K562 (cell line): Measurements from ENCODE around the gene SMAP2. TPM values are rescaled to one million over a fixed set of nuclear protein-coding genes. Genes with fewer than 3 reads are reported as not detected.
A peak's percentile ranks its signal among the peaks of the same experiment; 100 is the strongest.

Experiments used
- ATAC-seq: fragments of 200-7000 bp; cut with Tn5 transposase; 3 replicates; pipeline ENCODE4 v1.9.1; 2020; ENCODE audit warnings: moderate library complexity
- BruUV-seq: library from RNA; stranded (reverse); fragments of 400-500 nt; replicated peaks from 2 replicates; lab custom pipeline; 2021; lab: Mats Ljungman, UMichigan
- CTCF ChIA-PET: fragments of 300-600 bp; formaldehyde crosslinking; extraction: SDS; loops from one replicate; lab custom pipeline; 2021; ENCODE audit warnings: low intra/inter-chr PET ratio; lab: Yijun Ruan, JAX
- POLR2A ChIA-PET: fragments of 300-600, 350-650 bp; sonication (Branson Sonifier 250); formaldehyde crosslinking; extraction: SDS; loops from one replicate; lab custom pipeline; 2021; ENCODE audit warnings: antibody characterized with exemption, inconsistent platforms; lab: Yijun Ruan, JAX
- DNase-seq, 4 experiments: peaks; one replicate each; pipeline versions ENCODE4 v3.0.0 to v3.0.0-alpha.2; 2011 to 2018; ENCODE audit warnings: low spot score in 3 of 4, mixed read lengths in 3 of 4; ENCODE audit errors: extremely low read depth in 1 of 4
- FAIRE-seq: peaks from 2 replicates; lab custom pipeline; 2011; peaks lifted over from hg19 to GRCh38; lab: Jason Lieb, UNC
- H2AFZ ChIP-seq: 2 replicates; pipeline ENCODE4 v1.6.0; 2011; ENCODE audit warnings: low read depth, low read length, control low read depth, inconsistent platforms
- H3K27ac ChIP-seq: fragments of 200-600 bp; 3 replicates; pipeline ENCODE4 v1.8.0; 2011; ENCODE audit warnings: low read depth, mild to moderate bottlenecking, control low read depth, inconsistent platforms, low read length, moderate library complexity, mixed read lengths; ENCODE audit errors: extremely low read depth
- H3K27me3 ChIP-seq, 2 experiments: fragments of 300-600 bp in 1 of 2; 2 replicates in 1 of 2; 3 replicates in 1 of 2; pipeline versions ENCODE4 v1.6.0 to v1.8.0; 2011; ENCODE audit warnings: inconsistent platforms in 2 of 2, low read length in 2 of 2, mild to moderate bottlenecking in 1 of 2, mixed read lengths in 1 of 2, moderate library complexity in 1 of 2; ENCODE audit not compliant: control insufficient read depth in 2 of 2, insufficient read depth in 2 of 2
- H3K36me3 ChIP-seq: fragments of 300-600 bp; 3 replicates; pipeline ENCODE4 v1.8.0; 2011; ENCODE audit warnings: mild to moderate bottlenecking, low read length, inconsistent platforms; ENCODE audit not compliant: control insufficient read depth, insufficient read depth
- H3K4me1 ChIP-seq, 2 experiments: fragments of 200-600 bp in 1 of 2; replicated peaks in 1 of 2; 2 replicates in 1 of 2; 3 replicates in 1 of 2; pipeline versions ENCODE4 v1.5.1 to v1.8.0; 2011; ENCODE audit warnings: inconsistent platforms in 2 of 2, low read length in 2 of 2, mild to moderate bottlenecking in 1 of 2, mixed read lengths in 1 of 2, moderate library complexity in 1 of 2; ENCODE audit not compliant: control insufficient read depth in 2 of 2, insufficient read depth in 2 of 2
- H3K4me2 ChIP-seq: 2 replicates; pipeline ENCODE4 v1.6.1; 2011; ENCODE audit warnings: low read length, control low read depth, inconsistent platforms, mixed read lengths; ENCODE audit not compliant: insufficient read depth
- H3K4me3 ChIP-seq: fragments of 200-600 bp; sonication (generic), shearing (Covaris generic); 2 replicates; pipeline ENCODE4 v1.5.1; 2016; ENCODE audit warnings: control low read depth, inconsistent platforms
- H3K79me2 ChIP-seq: fragments of 200-600 bp; 3 replicates; pipeline ENCODE4 v1.8.0; 2011; ENCODE audit warnings: low read length, inconsistent platforms; ENCODE audit not compliant: control insufficient read depth, insufficient read depth
- H3K9ac ChIP-seq, 2 experiments: 2 replicates each; pipeline versions ENCODE4 v1.6.0 to v1.6.1; 2011; ENCODE audit warnings: low read depth in 2 of 2, low read length in 2 of 2, control low read depth in 1 of 2, inconsistent platforms in 1 of 2, mild to moderate bottlenecking in 1 of 2, mixed read lengths in 1 of 2; ENCODE audit not compliant: insufficient read depth in 1 of 2
- H3K9me1 ChIP-seq: one replicate; pipeline ENCODE4 v1.6.0; 2011; ENCODE audit warnings: inconsistent platforms, mild to moderate bottlenecking, low read length, moderate library complexity; ENCODE audit not compliant: control insufficient read depth, insufficient read depth
- H3K9me3 ChIP-seq: replicated peaks from 2 replicates; pipeline ENCODE4 v1.5.1; 2011; ENCODE audit warnings: low read depth, low read length, inconsistent platforms; ENCODE audit not compliant: control insufficient read depth, insufficient read depth
- H4K20me1 ChIP-seq: replicated peaks from 2 replicates; pipeline ENCODE4 v1.6.1; 2011; ENCODE audit warnings: low read length, inconsistent platforms, mixed read lengths; ENCODE audit not compliant: control insufficient read depth, insufficient read depth
- ATF3 ChIP-seq, 2 experiments: fragments of 450-650 bp in 1 of 2; sonication (generic) in 1 of 2; formaldehyde crosslinking in 1 of 2; IDR thresholded peaks in 1 of 2; conservative IDR thresholded peaks in 1 of 2; 2 replicates each; pipeline versions ENCODE4 v1.6.1 to v1.8.1; 2016 to 2023; ENCODE audit warnings: mild to moderate bottlenecking in 2 of 2, moderate library complexity in 2 of 2, inconsistent platforms in 1 of 2, missing genetic modification reagents in 1 of 2
- ATF7 ChIP-seq: fragments of 450-650 bp; IDR thresholded peaks from 2 replicates; pipeline ENCODE4 v1.7.1; 2014; ENCODE audit warnings: mild to moderate bottlenecking, moderate library complexity
- CREM ChIP-seq: IDR thresholded peaks from 2 replicates; pipeline ENCODE4 v1.6.1; 2014; ENCODE audit warnings: antibody characterized with exemption, low read depth
- JUND ChIP-seq, 2 experiments: IDR thresholded peaks; 2 replicates in 1 of 2; 3 replicates in 1 of 2; pipeline ENCODE4 v1.6.1; 2011; ENCODE audit warnings: borderline replicate concordance in 2 of 2, low read depth in 2 of 2, low read length in 2 of 2, improper control_type of control experiment in 1 of 2, missing biosample characterization in 1 of 2, missing genetic modification characterization in 1 of 2, missing genetic modification reagents in 1 of 2
- MEIS2 ChIP-seq: fragments of 450-650 bp; IDR thresholded peaks from 2 replicates; pipeline ENCODE4 v1.6.1; 2014; ENCODE audit warnings: mild to moderate bottlenecking; ENCODE audit not compliant: partially characterized antibody
- SPI1 ChIP-seq: IDR thresholded peaks from 2 replicates; pipeline ENCODE4 v1.6.1; 2011; ENCODE audit warnings: low read depth, low read length, control low read depth, borderline replicate concordance
- ZNF133 ChIP-seq: fragments of 250-450 bp; sonication (Bioruptor Pico); IDR thresholded peaks from 2 replicates; pipeline ENCODE4 v1.4.0; 2020; ENCODE audit warnings: mild to moderate bottlenecking
- WGBS: fragments of 100-300 bp; shearing (Covaris generic); methylation state at CpG from one replicate; pipeline ENCODE4 v1.1.6; 2016; ENCODE audit warnings: low coverage, mixed read lengths; ENCODE audit not compliant: insufficient coverage; ENCODE audit errors: missing lambda C conversion rate; 5-methylcytosine and 5-hydroxymethylcytosine counted together
- in situ Hi-C: fragments of 300-500 bp; cut with MboI; formaldehyde crosslinking; loops from 4 replicates; pipeline ENCODE4 v1.15.0; 2018; ENCODE audit warnings: inconsistent platforms, mixed read lengths
- intact Hi-C: fragments of 100-400 bp; cut with micrococcal nuclease; formaldehyde crosslinking; loops from 2 replicates; pipeline ENCODE4 v1.14.2; 2022
- polyA plus RNA-seq, 8 experiments: library from polyadenylated mRNA; depleted of rRNA in 4 of 8; stranded (reverse) in 5 of 8; unstranded in 3 of 8; fragments of >200 nt; fragmentation: Nextera tagmentation in 2 of 8; fragmentation: Illumina TruSeq in 1 of 8; extraction: Ambion mirVana in 2 of 8; extraction: Trizol in 1 of 8; gene quantifications; 2 replicates each; pipeline versions ENCODE4 v1.2.1 to v1.2.3, GENCODE V29; 2011 to 2014; ENCODE audit warnings: inconsistent platforms in 1 of 8, missing spikeins in 1 of 8
- total RNA-seq, 7 experiments: library from RNA; depleted of rRNA in 6 of 7; stranded (reverse); fragments of >200 nt in 6 of 7; fragmentation: Illumina TruSeq in 2 of 7; extraction: Trizol in 2 of 7; gene quantifications; 2 replicates each; pipeline versions ENCODE4 v1.2.1 to v1.2.3, GENCODE V29; 2011 to 2021; ENCODE audit warnings: low replicate concordance in 1 of 7
- TF ChIP-seq, protein P1 (sequence below): fragments of 450-650 bp; IDR thresholded peaks from 2 replicates; pipeline ENCODE4 v1.6.1; 2016; ENCODE audit warnings: low read depth
- TF ChIP-seq, protein P2 (sequence below): fragments of 450-650 bp; conservative IDR thresholded peaks from 2 replicates; pipeline ENCODE4 v1.6.1; 2016; ENCODE audit warnings: missing genetic modification characterization, low read depth, mild to moderate bottlenecking, missing compliant biosample characterization, moderate library complexity

SMAP2 gene
- total and polyA plus RNA-seq, 9 of the 15 experiments (the other 6 are each of a cell fraction or from before 2014, with no cell fraction given) = 38.7 to 212 (median 94.1) TPM

DNA sequence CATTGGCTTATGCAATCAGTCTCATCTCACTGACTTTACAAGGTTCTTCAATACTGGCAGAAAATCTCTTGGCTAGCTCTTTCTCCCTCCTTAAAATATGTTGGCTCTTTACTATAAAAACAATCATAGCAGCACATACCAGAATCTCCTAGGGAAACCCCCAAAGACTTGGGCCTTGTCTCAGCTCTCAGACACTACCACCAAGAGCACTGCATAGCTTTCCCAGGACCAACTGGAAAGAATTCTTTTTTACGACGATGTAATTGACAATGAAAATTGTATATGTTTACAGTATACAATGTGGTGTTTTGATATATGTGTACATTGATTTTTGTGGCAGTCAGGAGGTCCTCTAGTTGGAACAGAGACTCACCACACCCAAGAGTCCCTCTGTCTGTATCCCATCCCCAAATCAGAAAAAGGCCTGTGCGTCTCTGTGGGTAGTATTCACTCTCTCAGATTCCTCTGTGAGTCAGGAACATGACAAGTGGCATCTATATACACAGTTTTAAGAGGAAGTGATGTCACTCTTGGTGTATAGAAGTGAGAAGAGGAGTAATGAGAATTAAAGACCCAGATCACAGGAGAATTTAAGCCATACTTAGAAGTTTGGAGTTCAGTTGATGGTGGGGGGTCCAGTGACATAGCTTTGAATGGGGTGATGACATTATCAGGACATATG is 21.1 kb downstream of the SMAP2 start:
- TF ChIP-seq MEIS2 = peak; percentile 27
- no peak for TF ChIP-seq ZNF133 (CRISPR knock-in tag)
- TF ChIP-seq ATF7 = peak; percentile 63; the same call in 1 of the 2 replicates
- peak; percentile 71 for TF ChIP-seq ATF3 (IDR thresholded peaks at IDR 0.05)
- TF ChIP-seq ATF3 (CRISPR knock-in tag; conservative IDR thresholded peaks at IDR 0.05) = no peak
- peak; percentile 37; the same call in 1 of the 2 replicates for TF ChIP-seq SPI1
- peak; percentile 59; the same call in 1 of the 2 replicates for TF ChIP-seq CREM
- TF ChIP-seq, protein P1, sequence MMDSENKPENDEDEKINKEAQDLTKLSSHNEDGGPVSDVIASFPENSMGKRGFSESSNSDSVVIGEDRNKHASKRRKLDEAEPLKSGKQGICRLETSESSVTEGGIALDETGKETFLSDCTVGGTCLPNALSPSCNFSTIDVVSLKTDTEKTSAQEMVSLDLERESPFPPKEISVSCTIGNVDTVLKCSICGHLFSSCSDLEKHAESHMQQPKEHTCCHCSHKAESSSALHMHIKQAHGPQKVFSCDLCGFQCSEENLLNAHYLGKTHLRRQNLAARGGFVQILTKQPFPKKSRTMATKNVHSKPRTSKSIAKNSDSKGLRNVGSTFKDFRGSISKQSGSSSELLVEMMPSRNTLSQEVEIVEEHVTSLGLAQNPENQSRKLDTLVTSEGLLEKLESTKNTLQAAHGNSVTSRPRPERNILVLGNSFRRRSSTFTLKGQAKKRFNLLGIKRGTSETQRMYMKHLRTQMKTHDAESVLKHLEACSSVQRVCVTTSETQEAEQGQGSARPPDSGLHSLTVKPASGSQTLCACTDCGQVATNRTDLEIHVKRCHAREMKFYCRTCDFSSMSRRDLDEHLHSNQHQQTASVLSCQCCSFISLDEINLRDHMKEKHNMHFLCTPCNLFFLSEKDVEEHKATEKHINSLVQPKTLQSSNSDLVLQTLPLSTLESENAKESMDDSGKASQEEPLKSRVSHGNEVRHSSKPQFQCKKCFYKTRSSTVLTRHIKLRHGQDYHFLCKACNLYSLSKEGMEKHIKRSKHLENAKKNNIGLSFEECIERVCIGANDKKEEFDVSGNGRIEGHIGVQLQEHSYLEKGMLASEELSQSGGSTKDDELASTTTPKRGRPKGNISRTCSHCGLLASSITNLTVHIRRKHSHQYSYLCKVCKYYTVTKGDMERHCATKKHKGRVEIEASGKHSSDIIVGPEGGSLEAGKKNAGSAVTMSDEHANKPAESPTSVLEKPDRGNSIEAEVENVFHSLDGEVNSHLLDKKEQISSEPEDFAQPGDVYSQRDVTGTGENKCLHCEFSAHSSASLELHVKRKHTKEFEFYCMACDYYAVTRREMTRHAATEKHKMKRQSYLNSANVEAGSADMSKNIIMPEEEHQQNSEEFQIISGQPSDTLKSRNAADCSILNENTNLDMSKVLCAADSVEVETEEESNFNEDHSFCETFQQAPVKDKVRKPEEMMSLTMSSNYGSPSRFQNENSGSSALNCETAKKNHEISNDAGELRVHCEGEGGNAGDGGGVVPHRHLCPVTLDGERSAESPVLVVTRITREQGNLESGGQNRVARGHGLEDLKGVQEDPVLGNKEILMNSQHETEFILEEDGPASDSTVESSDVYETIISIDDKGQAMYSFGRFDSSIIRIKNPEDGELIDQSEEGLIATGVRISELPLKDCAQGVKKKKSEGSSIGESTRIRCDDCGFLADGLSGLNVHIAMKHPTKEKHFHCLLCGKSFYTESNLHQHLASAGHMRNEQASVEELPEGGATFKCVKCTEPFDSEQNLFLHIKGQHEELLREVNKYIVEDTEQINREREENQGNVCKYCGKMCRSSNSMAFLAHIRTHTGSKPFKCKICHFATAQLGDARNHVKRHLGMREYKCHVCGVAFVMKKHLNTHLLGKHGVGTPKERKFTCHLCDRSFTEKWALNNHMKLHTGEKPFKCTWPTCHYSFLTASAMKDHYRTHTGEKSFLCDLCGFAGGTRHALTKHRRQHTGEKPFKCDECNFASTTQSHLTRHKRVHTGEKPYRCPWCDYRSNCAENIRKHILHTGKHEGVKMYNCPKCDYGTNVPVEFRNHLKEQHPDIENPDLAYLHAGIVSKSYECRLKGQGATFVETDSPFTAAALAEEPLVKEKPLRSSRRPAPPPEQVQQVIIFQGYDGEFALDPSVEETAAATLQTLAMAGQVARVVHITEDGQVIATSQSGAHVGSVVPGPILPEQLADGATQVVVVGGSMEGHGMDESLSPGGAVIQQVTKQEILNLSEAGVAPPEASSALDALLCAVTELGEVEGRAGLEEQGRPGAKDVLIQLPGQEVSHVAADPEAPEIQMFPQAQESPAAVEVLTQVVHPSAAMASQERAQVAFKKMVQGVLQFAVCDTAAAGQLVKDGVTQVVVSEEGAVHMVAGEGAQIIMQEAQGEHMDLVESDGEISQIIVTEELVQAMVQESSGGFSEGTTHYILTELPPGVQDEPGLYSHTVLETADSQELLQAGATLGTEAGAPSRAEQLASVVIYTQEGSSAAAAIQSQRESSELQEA = no peak
- TF ChIP-seq, protein P2, sequence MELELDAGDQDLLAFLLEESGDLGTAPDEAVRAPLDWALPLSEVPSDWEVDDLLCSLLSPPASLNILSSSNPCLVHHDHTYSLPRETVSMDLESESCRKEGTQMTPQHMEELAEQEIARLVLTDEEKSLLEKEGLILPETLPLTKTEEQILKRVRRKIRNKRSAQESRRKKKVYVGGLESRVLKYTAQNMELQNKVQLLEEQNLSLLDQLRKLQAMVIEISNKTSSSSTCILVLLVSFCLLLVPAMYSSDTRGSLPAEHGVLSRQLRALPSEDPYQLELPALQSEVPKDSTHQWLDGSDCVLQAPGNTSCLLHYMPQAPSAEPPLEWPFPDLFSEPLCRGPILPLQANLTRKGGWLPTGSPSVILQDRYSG = no peak
- TF ChIP-seq JUND (IDR thresholded peaks at IDR 0.05; ENCODE audit: borderline replicate concordance, low read depth, low read length) = no peak
- 0 out of 3 replicates have a peak, but pooled peaks have one; percentile 27 for TF ChIP-seq JUND (tag; IDR thresholded peaks at IDR 0.05; ENCODE audit: borderline replicate concordance, low read depth, low read length)
- 56% methylated on average over 3 of the region's 3 CpGs for WGBS
- peaks cover 99% of the 10 kb centered on the region for H3K79me2 ChIP-seq
- no peaks in the 10 kb centered on the region for H3K9me3 ChIP-seq
- no peak overlapping the region for H3K9ac ChIP-seq
- H2AFZ ChIP-seq = no peak overlapping the region
- H3K4me3 ChIP-seq = no peak overlapping the region
- intact Hi-C loops (no loop called here), in situ Hi-C loops (no loop called here)
- BruUV-seq = no TSS peak
- ChIA-PET CTCF (no interaction called here), POLR2A (interaction anchor here (1.1 to 6.0 kb wide), 4 partner anchors 10 to 27 kb away, joined by 3 to 28 read pairs (median 4); no protein-coding TSS in a partner anchor)
- no peaks in the 10 kb centered on the region for H3K27me3 ChIP-seq
- H3K9me1 ChIP-seq = no peaks in the 10 kb centered on the region
- peak overlapping the region; percentile 33; the same call in 1 of the 3 replicates for H3K27ac ChIP-seq
- FAIRE-seq = no peak
- H3K4me1 ChIP-seq = peaks cover 23 to 64% of the 10 kb centered on the region in 2 experiments
- H3K36me3 ChIP-seq = peaks cover 25% of the 10 kb centered on the region
- no peak overlapping the region; the same call in 1 of the 2 replicates for H3K4me2 ChIP-seq
- no peak for DNase-seq
- H4K20me1 ChIP-seq = peaks cover 10% of the 10 kb centered on the region; the same call in 1 of the 2 replicates
- ATAC-seq = peak; percentile 30
